GM12878 (cell line): ENCODE results near the gene USO1. TPM values are rescaled to one million over a fixed set of nuclear protein-coding genes. Genes with fewer than 3 reads are reported as not detected.

ENCODE experiments used
- ATAC-seq: fragments of 200-7000 bp; cut with Tn5 transposase; 3 replicates; pipeline ENCODE4 v1.9.1; 2020; ENCODE audit warnings: mild to moderate bottlenecking, moderate library complexity
- BruUV-seq: library from RNA; stranded (reverse); fragments of 400-500 nt; replicated peaks from 2 replicates; lab custom pipeline; 2021; lab: Mats Ljungman, UMichigan
- CTCF ChIA-PET: fragments of 300-600 bp; sonication (Branson Sonifier 250); formaldehyde crosslinking; extraction: SDS; loops from one replicate; lab custom pipeline; 2021; ENCODE audit warnings: inconsistent platforms; lab: Yijun Ruan, JAX
- POLR2A ChIA-PET: fragments of 350-600 bp; formaldehyde crosslinking; extraction: SDS; loops from one replicate; lab custom pipeline; 2021; ENCODE audit warnings: inconsistent platforms; lab: Charles Lee
- RAD21 ChIA-PET: fragments of 300-600 bp; sonication (Branson Sonifier 250); formaldehyde crosslinking; loops from one replicate; lab custom pipeline; 2023; ENCODE audit warnings: antibody characterized with exemption; ENCODE audit not compliant: unreplicated experiment; lab: Charles Lee
- SMC1A ChIA-PET: fragments of 300-600 bp; sonication (Branson Sonifier 250); formaldehyde crosslinking; loops from one replicate; lab custom pipeline; 2023; ENCODE audit not compliant: unreplicated experiment, uncharacterized antibody; lab: Charles Lee
- DNase-seq: peaks from one replicate; pipeline ENCODE4 v3.0.0-alpha.2; 2011; ENCODE audit warnings: low read depth, low spot score
- FAIRE-seq: peaks from 3 replicates; lab custom pipeline; 2011; peaks lifted over from hg19 to GRCh38; lab: Jason Lieb, UNC
- H2AFZ ChIP-seq: 2 replicates; pipeline ENCODE4 v1.6.0; 2011; ENCODE audit warnings: low read depth, low read length, control low read depth; ENCODE audit not compliant: control insufficient read depth
- H3K27ac ChIP-seq: 2 replicates; pipeline ENCODE4 v1.5.1; 2011; ENCODE audit warnings: control low read depth; ENCODE audit not compliant: control insufficient read depth, insufficient read depth
- H3K27me3 ChIP-seq, 2 experiments: replicated peaks in 1 of 2; 2 replicates each; pipeline versions ENCODE4 v1.6.0 to v1.6.1; 2011; ENCODE audit warnings: low read length in 1 of 2; ENCODE audit not compliant: control insufficient read depth in 2 of 2, insufficient read depth in 2 of 2
- H3K36me3 ChIP-seq, 2 experiments: 2 replicates each; pipeline ENCODE4 v1.5.1; 2011; ENCODE audit warnings: low read length in 1 of 2; ENCODE audit not compliant: control insufficient read depth in 2 of 2, insufficient read depth in 2 of 2
- H3K4me1 ChIP-seq: 2 replicates; pipeline ENCODE4 v1.6.1; 2011; ENCODE audit warnings: mild to moderate bottlenecking, low read length, moderate library complexity, mixed read lengths; ENCODE audit not compliant: control insufficient read depth, insufficient read depth
- H3K4me2 ChIP-seq: 2 replicates; pipeline ENCODE4 v1.6.0; 2011; ENCODE audit warnings: control low read depth; ENCODE audit not compliant: control insufficient read depth, insufficient read depth
- H3K4me3 ChIP-seq: fragments of 200-600 bp; sonication (generic); 2 replicates; pipeline ENCODE4 v1.5.1; 2016
- H3K79me2 ChIP-seq: 2 replicates; pipeline ENCODE4 v1.6.0; 2011; ENCODE audit warnings: low read length; ENCODE audit not compliant: control insufficient read depth, insufficient read depth
- H3K9ac ChIP-seq: 2 replicates; pipeline ENCODE4 v1.8.0; 2011; ENCODE audit warnings: low read length, control low read depth, mixed read lengths; ENCODE audit not compliant: control insufficient read depth, insufficient read depth
- H3K9me3 ChIP-seq: replicated peaks from 3 replicates; pipeline ENCODE4 v1.5.1; 2011; ENCODE audit warnings: mild to moderate bottlenecking, low read length; ENCODE audit not compliant: control insufficient read depth, insufficient read depth
- H4K20me1 ChIP-seq: 2 replicates; pipeline ENCODE4 v1.6.0; 2011; ENCODE audit not compliant: control insufficient read depth, insufficient read depth
- BRCA1 ChIP-seq: IDR thresholded peaks from 2 replicates; pipeline ENCODE4 v1.6.1; 2011; ENCODE audit warnings: low read depth, low read length, improper control_type of control experiment
- CBX5 ChIP-seq: sonication (generic); IDR thresholded peaks from 2 replicates; pipeline ENCODE4 v1.6.1; 2016; ENCODE audit warnings: low read depth, moderate library complexity, mild to moderate bottlenecking, inconsistent platforms
- ESRRA ChIP-seq: IDR thresholded peaks from 2 replicates; pipeline ENCODE4 v1.6.1; 2012; ENCODE audit warnings: mild to moderate bottlenecking, low read length, improper control_type of control experiment
- ETV6 ChIP-seq, 2 experiments: fragments of 450-650 bp in 1 of 2; IDR thresholded peaks in 1 of 2; conservative IDR thresholded peaks in 1 of 2; 2 replicates each; pipeline ENCODE4 v1.6.1; 2014; ENCODE audit warnings: antibody characterized with exemption in 1 of 2, borderline replicate concordance in 1 of 2, low read depth in 1 of 2, mild to moderate bottlenecking in 1 of 2, moderate library complexity in 1 of 2
- IRF5 ChIP-seq: fragments of 450-650 bp; IDR thresholded peaks from 2 replicates; pipeline ENCODE4 v1.6.1; 2017; ENCODE audit warnings: borderline replicate concordance
- NFYA ChIP-seq: IDR thresholded peaks from 2 replicates; pipeline ENCODE4 v1.6.1; 2011; ENCODE audit warnings: low read depth, mild to moderate bottlenecking, low read length, improper control_type of control experiment, borderline replicate concordance
- RAD21 ChIP-seq: IDR thresholded peaks from 2 replicates; pipeline ENCODE4 v1.6.1; 2011; ENCODE audit warnings: mild to moderate bottlenecking, low read depth, low read length, moderate library complexity; ENCODE audit not compliant: insufficient read depth
- RB1 ChIP-seq: fragments of 450-650 bp; formaldehyde crosslinking; IDR thresholded peaks from 2 replicates; pipeline ENCODE4 v1.6.1; 2017; ENCODE audit warnings: mild to moderate bottlenecking, borderline replicate concordance
- REST ChIP-seq: IDR thresholded peaks from 2 replicates; pipeline ENCODE4 v1.6.1; 2012; ENCODE audit warnings: mild to moderate bottlenecking, low read depth, low read length
- RUNX3 ChIP-seq: IDR thresholded peaks from 2 replicates; pipeline ENCODE4 v1.6.1; 2012; ENCODE audit warnings: low read length, inconsistent platforms
- SMAD5 ChIP-seq: IDR thresholded peaks from 2 replicates; pipeline ENCODE4 v1.6.1; 2016; ENCODE audit warnings: antibody characterized with exemption, low read depth
- SPI1 ChIP-seq: IDR thresholded peaks from 2 replicates; pipeline ENCODE4 v1.6.1; 2011; ENCODE audit warnings: low read depth, mild to moderate bottlenecking, low read length, moderate library complexity, borderline replicate concordance; ENCODE audit not compliant: insufficient read depth
- SUPT20H ChIP-seq: IDR thresholded peaks from 2 replicates; pipeline ENCODE4 v1.6.1; 2011; ENCODE audit warnings: low read depth, mild to moderate bottlenecking, low read length, moderate library complexity, borderline replicate concordance; ENCODE audit not compliant: control insufficient read depth
- TBL1XR1 ChIP-seq: IDR thresholded peaks from 2 replicates; pipeline ENCODE4 v1.6.1; 2012; ENCODE audit warnings: low read depth, low read length, improper control_type of control experiment
- WRNIP1 ChIP-seq: IDR thresholded peaks from 2 replicates; pipeline ENCODE4 v1.6.1; 2011; ENCODE audit warnings: low read depth, low read length, improper control_type of control experiment, borderline replicate concordance
- ZNF207 ChIP-seq: fragments of 450-650 bp; IDR thresholded peaks from 2 replicates; pipeline ENCODE4 v1.6.1; 2014; ENCODE audit warnings: antibody characterized with exemption, mild to moderate bottlenecking, borderline replicate concordance
- WGBS: methylation state at CpG from one replicate; pipeline ENCODE4 v1.1.6; 2016; ENCODE audit warnings: low lambda C conversion rate; ENCODE audit not compliant: insufficient replicate concordance, insufficient coverage; ENCODE audit errors: missing lambda C conversion rate; 5-methylcytosine and 5-hydroxymethylcytosine counted together
- in situ Hi-C: fragments of 300-500 bp; cut with MboI; formaldehyde crosslinking; loops from 9 replicates; pipeline ENCODE4 v1.14.3; 2018; ENCODE audit warnings: mixed read lengths
- intact Hi-C: fragments of 100-400 bp; cut with micrococcal nuclease; formaldehyde crosslinking; loops from one replicate; pipeline ENCODE4 v1.14.2; 2022; ENCODE audit not compliant: unreplicated experiment
- polyA plus RNA-seq, 11 experiments: library from polyadenylated mRNA; depleted of rRNA in 4 of 11; unstranded in 6 of 11; stranded (reverse) in 5 of 11; fragments of >200 nt; fragmentation: Nextera tagmentation in 4 of 11; fragmentation: Illumina TruSeq in 1 of 11; extraction: Ambion mirVana in 4 of 11; extraction: Trizol in 1 of 11; gene quantifications; 1 replicate in 1 of 11; 2 replicates in 10 of 11; pipeline versions ENCODE4 v1.2.1 to v1.2.3, GENCODE V29; 2011 to 2016; ENCODE audit warnings: inconsistent platforms in 2 of 11, missing spikeins in 2 of 11, low read depth in 1 of 11
- total RNA-seq, 4 experiments: library from RNA; depleted of rRNA in 3 of 4; stranded (reverse); fragments of >200 nt in 3 of 4; fragmentation: Illumina TruSeq in 1 of 4; extraction: Trizol in 1 of 4; gene quantifications; 2 replicates each; pipeline versions ENCODE4 v1.2.1 to v1.2.3, GENCODE V29; 2013 to 2021
- TF ChIP-seq, protein P1 (sequence below): IDR thresholded peaks from 2 replicates; pipeline ENCODE4 v1.6.1; 2012; ENCODE audit warnings: low read depth, low read length, improper control_type of control experiment

Gene USO1
- total and polyA plus RNA-seq, 10 of the 15 experiments (the other 5 are each of a cell fraction or from before 2014, with no cell fraction given) = 19.4 to 79.7 (median 59.6) TPM

DNA sequence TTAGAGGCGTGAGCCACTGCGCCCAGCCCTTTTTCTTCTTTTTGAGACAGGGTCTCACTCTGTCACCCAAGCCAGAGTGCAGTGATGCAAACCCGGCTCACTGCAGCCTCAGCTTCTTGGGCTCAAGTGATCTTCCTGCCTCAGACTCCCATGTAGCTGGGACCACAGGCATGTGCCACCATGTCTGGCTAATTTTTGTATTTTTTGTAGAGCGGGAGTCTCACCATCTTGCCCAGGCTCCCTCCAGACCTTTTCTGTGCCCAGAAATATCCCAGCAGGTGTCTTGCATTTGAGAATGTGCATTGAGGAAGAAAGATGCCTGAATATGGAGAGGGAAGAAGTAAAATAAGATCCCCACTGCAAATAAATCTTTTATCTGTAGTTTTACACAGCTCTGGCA, 119.2 kb downstream of the USO1 start (continued):
- no peak for TF ChIP-seq REST
- TF ChIP-seq, protein P1, sequence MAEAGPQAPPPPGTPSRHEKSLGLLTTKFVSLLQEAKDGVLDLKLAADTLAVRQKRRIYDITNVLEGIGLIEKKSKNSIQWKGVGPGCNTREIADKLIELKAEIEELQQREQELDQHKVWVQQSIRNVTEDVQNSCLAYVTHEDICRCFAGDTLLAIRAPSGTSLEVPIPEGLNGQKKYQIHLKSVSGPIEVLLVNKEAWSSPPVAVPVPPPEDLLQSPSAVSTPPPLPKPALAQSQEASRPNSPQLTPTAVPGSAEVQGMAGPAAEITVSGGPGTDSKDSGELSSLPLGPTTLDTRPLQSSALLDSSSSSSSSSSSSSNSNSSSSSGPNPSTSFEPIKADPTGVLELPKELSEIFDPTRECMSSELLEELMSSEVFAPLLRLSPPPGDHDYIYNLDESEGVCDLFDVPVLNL = no peak
- TF ChIP-seq, all 136 proteins: peak for 0

- no peak overlapping the region for H3K27ac ChIP-seq
- H3K4me2 ChIP-seq = no peak overlapping the region
- in situ Hi-C loops = no loop called here
- no peak overlapping the region for H3K9ac ChIP-seq
- ATAC-seq = no peak
- no peak for FAIRE-seq
- no peak for DNase-seq
- ChIA-PET RAD21 (no interaction called here), POLR2A (no interaction called here), CTCF (no interaction called here), SMC1A (no interaction called here)
- H3K9me3 ChIP-seq = no peaks in the 10 kb centered on the region
- no peaks in the 10 kb centered on the region for H3K36me3 ChIP-seq
- no peak overlapping the region for H3K4me3 ChIP-seq
- no peak for TF ChIP-seq RUNX3
- no peak for TF ChIP-seq ZNF207
- TF ChIP-seq IRF5 = no peak
- no peak for TF ChIP-seq TBL1XR1
- no peak for TF ChIP-seq SPI1
- TF ChIP-seq WRNIP1 = no peak
- no peak for TF ChIP-seq SMAD5
- no peak for TF ChIP-seq NFYA
- no peak for TF ChIP-seq ETV6 (conservative IDR thresholded peaks at IDR 0.05 in 1 of 2, IDR thresholded peaks at IDR 0.05 in 1 of 2; ENCODE audit: borderline replicate concordance in 1 of 2, low read depth in 1 of 2)
- no peak for TF ChIP-seq BRCA1
- TF ChIP-seq SUPT20H = no peak
- no peak for TF ChIP-seq RB1
- no peak for TF ChIP-seq RAD21
- TF ChIP-seq ESRRA = no peak
- no peak for TF ChIP-seq CBX5
- H3K4me1 ChIP-seq = no peaks in the 10 kb centered on the region
- H4K20me1 ChIP-seq = no peaks in the 10 kb centered on the region
- H3K79me2 ChIP-seq = no peaks in the 10 kb centered on the region
- WGBS = 98% methylated on average over 3 of the region's 3 CpGs
- H3K27me3 ChIP-seq = no peaks in the 10 kb centered on the region
- intact Hi-C loops = no loop called here
- H2AFZ ChIP-seq = no peak overlapping the region
- BruUV-seq = no TSS peak
These were observed 119.8 kb downstream of the USO1 start for GRCh38 chr4:75844151-75844662.
